ENCODE results near the gene STK17B. TPM values are rescaled to one million over a fixed set of nuclear protein-coding genes. Genes with fewer than 3 reads are reported as not detected.

STK17B gene
- total and polyA plus RNA-seq, 2 donors (not counting 1 experiment from before 2014, with no cell fraction given): 39.0 to 43.1 TPM

DNA sequence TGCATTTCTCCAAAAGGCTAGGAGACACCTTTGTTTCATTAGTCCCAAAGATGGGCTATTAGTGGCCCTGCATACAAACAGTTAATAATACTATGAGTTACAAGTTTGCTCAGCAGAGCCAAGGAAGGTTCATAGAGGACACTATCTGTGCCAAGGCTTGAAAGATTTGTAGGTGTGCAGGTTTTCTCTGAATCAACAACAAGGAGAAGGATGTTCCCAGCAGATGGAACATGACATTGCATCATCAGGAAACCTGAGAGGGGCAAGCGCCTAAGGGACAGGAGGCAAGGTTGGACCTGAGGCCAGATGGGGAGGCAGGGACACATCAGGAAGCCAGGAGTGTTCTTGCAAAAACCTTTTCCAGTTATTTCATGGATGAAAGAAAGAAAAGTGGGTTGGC is 35.4 kb upstream of the STK17B start:
- no peak overlapping the region for H2AFZ ChIP-seq (ENCODE audit: low read length)
- no peaks in the 10 kb centered on the region for H3K9me3 ChIP-seq (ENCODE audit: control insufficient read depth, insufficient read depth, low read depth, low read length)
- no peak overlapping the region for H3K4me3 ChIP-seq (replicated peaks in 1 of 4; ENCODE audit: control extremely low read depth in 1 of 4, insufficient read depth in 1 of 4, low read depth in 3 of 4, low read length in 4 of 4)
- H4K20me1 ChIP-seq (ENCODE audit: control insufficient read depth, extremely low read depth, insufficient read depth, low read length): no peaks in the 10 kb centered on the region
- DNase-seq (ENCODE audit: low read depth in 2 of 2): no peak
- no peak overlapping the region for H3K9ac ChIP-seq (ENCODE audit: insufficient read depth, low read length)
- no peaks in the 10 kb centered on the region for H3K36me3 ChIP-seq (ENCODE audit: control insufficient read depth, insufficient read depth, low read length)
- H3K4me2 ChIP-seq (ENCODE audit: extremely low read depth, insufficient read depth, low read length): no peak overlapping the region
- H3K27ac ChIP-seq (ENCODE audit: insufficient read depth, low read length): no peak overlapping the region
- H3K79me2 ChIP-seq (ENCODE audit: control insufficient read depth, insufficient read depth, low read length): no peaks in the 10 kb centered on the region
- TF ChIP-seq, protein P1, sequence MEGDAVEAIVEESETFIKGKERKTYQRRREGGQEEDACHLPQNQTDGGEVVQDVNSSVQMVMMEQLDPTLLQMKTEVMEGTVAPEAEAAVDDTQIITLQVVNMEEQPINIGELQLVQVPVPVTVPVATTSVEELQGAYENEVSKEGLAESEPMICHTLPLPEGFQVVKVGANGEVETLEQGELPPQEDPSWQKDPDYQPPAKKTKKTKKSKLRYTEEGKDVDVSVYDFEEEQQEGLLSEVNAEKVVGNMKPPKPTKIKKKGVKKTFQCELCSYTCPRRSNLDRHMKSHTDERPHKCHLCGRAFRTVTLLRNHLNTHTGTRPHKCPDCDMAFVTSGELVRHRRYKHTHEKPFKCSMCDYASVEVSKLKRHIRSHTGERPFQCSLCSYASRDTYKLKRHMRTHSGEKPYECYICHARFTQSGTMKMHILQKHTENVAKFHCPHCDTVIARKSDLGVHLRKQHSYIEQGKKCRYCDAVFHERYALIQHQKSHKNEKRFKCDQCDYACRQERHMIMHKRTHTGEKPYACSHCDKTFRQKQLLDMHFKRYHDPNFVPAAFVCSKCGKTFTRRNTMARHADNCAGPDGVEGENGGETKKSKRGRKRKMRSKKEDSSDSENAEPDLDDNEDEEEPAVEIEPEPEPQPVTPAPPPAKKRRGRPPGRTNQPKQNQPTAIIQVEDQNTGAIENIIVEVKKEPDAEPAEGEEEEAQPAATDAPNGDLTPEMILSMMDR (conservative IDR thresholded peaks at IDR 0.05 in 1 of 2, IDR thresholded peaks at IDR 0.05 in 1 of 2; ENCODE audit: low read depth in 1 of 2, low read length in 2 of 2): no peak
- no peak for TF ChIP-seq EZH2 (IDR thresholded peaks at IDR 0.05; ENCODE audit: low read length, missing control alignments)
- no peaks in the 10 kb centered on the region for H3K4me1 ChIP-seq (ENCODE audit: control insufficient read depth, extremely low read depth, insufficient read depth, low read length)
- H3K27me3 ChIP-seq (ENCODE audit: control insufficient read depth, insufficient read depth, low read length): no peaks in the 10 kb centered on the region

DNA sequence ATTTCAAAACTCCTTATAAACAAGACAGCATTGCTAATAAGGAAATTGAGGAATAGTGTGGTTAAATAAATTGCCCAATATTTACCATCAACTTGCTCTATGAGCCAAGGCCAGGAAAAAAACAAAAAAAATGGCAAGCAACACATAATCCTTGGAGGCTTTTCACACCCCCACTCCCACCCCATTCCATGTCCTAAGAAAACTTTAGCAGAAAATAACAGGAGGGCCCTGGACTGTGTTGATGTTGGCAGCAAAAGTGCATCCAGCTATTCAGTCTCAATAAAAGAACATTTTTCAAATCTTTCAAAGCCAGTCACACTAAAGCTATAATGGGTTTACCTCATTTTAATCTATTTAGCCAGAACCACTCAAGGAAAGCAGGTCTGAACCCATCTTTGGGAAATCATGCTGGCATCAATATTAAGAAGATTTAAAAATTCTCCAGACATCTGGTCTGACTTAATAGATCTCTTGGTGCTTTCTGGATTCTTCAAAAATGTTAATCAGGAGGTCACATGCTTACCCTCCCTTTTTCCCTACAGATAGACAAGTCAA is 34.6 kb upstream of the STK17B start:
- H3K4me3 ChIP-seq (replicated peaks in 1 of 4; ENCODE audit: control extremely low read depth in 1 of 4, insufficient read depth in 1 of 4, low read depth in 3 of 4, low read length in 4 of 4): no peak overlapping the region
- peak; percentile 34 to 44 for DNase-seq (ENCODE audit: low read depth in 2 of 2)
- H3K27me3 ChIP-seq (ENCODE audit: control insufficient read depth, insufficient read depth, low read length): no peaks in the 10 kb centered on the region
- no peak overlapping the region for H2AFZ ChIP-seq (ENCODE audit: low read length)
- H3K27ac ChIP-seq (ENCODE audit: insufficient read depth, low read length): no peak overlapping the region
- no peaks in the 10 kb centered on the region for H3K4me1 ChIP-seq (ENCODE audit: control insufficient read depth, extremely low read depth, insufficient read depth, low read length)
- H4K20me1 ChIP-seq (ENCODE audit: control insufficient read depth, extremely low read depth, insufficient read depth, low read length): no peaks in the 10 kb centered on the region
- no peak for TF ChIP-seq EZH2 (IDR thresholded peaks at IDR 0.05; ENCODE audit: low read length, missing control alignments)
- TF ChIP-seq, protein P1 (conservative IDR thresholded peaks at IDR 0.05 in 1 of 2, IDR thresholded peaks at IDR 0.05 in 1 of 2; ENCODE audit: low read depth in 1 of 2, low read length in 2 of 2): no peak
- H3K9me3 ChIP-seq (ENCODE audit: control insufficient read depth, insufficient read depth, low read depth, low read length): no peaks in the 10 kb centered on the region
- H3K79me2 ChIP-seq (ENCODE audit: control insufficient read depth, insufficient read depth, low read length): no peaks in the 10 kb centered on the region
- H3K4me2 ChIP-seq (ENCODE audit: extremely low read depth, insufficient read depth, low read length): no peak overlapping the region
- no peaks in the 10 kb centered on the region for H3K36me3 ChIP-seq (ENCODE audit: control insufficient read depth, insufficient read depth, low read length)
- H3K9ac ChIP-seq (ENCODE audit: insufficient read depth, low read length): no peak overlapping the region

DNA sequence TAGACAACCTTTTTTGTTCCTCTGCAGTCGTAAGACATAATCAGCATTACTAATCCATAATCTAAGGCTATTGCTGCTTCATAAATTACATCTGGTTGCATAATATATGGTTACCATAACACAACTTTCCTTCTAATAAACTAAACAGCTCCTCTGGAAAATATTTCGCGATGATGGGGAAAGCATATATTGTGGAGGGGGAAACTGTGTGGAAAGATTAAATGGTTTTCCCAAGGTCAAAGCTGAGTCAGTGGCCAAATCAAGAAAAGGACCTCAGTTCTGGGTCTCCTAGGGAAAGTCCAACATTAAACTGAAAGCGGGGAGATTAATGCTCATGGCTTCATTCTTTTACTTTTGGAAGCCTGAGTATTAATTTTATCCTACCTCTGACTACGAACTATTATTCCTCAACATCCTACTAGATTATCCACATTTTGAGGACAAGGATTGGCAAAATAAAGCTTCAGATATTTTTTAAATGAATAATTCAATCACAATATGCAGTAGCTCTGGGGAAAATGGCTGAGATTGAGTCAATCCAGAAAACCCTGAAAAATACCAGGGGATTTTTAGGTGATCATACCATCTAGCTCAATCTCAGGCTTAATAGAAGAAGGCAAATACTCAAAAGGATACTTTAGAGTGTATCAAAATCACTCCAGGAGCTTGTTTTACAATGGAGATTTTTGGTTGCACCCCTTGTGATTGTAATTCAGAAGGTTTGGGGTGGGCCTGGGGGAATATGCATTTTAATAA is 33.8 kb upstream of the STK17B start:
- H2AFZ ChIP-seq (ENCODE audit: low read length): no peak overlapping the region
- H4K20me1 ChIP-seq (ENCODE audit: control insufficient read depth, extremely low read depth, insufficient read depth, low read length): no peaks in the 10 kb centered on the region
- H3K79me2 ChIP-seq (ENCODE audit: control insufficient read depth, insufficient read depth, low read length): no peaks in the 10 kb centered on the region
- no peaks in the 10 kb centered on the region for H3K4me1 ChIP-seq (ENCODE audit: control insufficient read depth, extremely low read depth, insufficient read depth, low read length)
- TF ChIP-seq, protein P1 (conservative IDR thresholded peaks at IDR 0.05 in 1 of 2, IDR thresholded peaks at IDR 0.05 in 1 of 2; ENCODE audit: low read depth in 1 of 2, low read length in 2 of 2): no peak
- TF ChIP-seq EZH2 (IDR thresholded peaks at IDR 0.05; ENCODE audit: low read length, missing control alignments): no peak
- no peaks in the 10 kb centered on the region for H3K27me3 ChIP-seq (ENCODE audit: control insufficient read depth, insufficient read depth, low read length)
- no peak overlapping the region for H3K27ac ChIP-seq (ENCODE audit: insufficient read depth, low read length)
- H3K9me3 ChIP-seq (ENCODE audit: control insufficient read depth, insufficient read depth, low read depth, low read length): no peaks in the 10 kb centered on the region
- no peak overlapping the region for H3K9ac ChIP-seq (ENCODE audit: insufficient read depth, low read length)
- no peak overlapping the region for H3K4me3 ChIP-seq (replicated peaks in 1 of 4; ENCODE audit: control extremely low read depth in 1 of 4, insufficient read depth in 1 of 4, low read depth in 3 of 4, low read length in 4 of 4)
- no peak overlapping the region for H3K4me2 ChIP-seq (ENCODE audit: extremely low read depth, insufficient read depth, low read length)
- peak in 1 of 2 donors; percentile 11 for DNase-seq (ENCODE audit: low read depth in 2 of 2)
- H3K36me3 ChIP-seq (ENCODE audit: control insufficient read depth, insufficient read depth, low read length): no peaks in the 10 kb centered on the region

Measured in fibroblast of lung (primary cell).